ENCODE data around the gene ADAM8.
"Not testable (repeated sequence)": the region's sequence is repeated elsewhere in the genome, so short reads cannot be mapped to it uniquely, and the experiment has no call there.

ADAM8 gene

DNA sequence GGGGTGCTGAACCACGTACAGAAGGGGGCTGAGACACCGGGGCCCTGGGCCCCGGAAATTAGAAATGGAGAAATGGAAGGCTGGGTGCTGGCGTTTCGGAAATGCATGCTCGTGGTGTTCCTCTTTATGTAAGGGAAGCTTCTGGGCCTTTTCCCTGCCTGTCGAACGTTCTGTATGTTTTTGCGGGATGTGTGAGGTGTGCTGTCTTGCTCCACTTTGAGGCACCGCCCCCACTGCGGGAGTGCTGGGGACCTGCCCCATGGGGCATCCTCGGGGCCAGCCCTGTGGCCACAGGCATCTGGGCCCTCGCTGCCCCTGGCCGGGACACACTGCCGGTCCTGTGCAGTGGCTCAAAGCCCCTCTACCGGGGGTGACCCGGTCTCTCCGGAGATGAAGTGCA is 40.7 kb downstream of the ADAM8 start:
- no peak for DNase-seq (ENCODE audit: insufficient read length, low spot score)
- no peak for FAIRE-seq

DNA sequence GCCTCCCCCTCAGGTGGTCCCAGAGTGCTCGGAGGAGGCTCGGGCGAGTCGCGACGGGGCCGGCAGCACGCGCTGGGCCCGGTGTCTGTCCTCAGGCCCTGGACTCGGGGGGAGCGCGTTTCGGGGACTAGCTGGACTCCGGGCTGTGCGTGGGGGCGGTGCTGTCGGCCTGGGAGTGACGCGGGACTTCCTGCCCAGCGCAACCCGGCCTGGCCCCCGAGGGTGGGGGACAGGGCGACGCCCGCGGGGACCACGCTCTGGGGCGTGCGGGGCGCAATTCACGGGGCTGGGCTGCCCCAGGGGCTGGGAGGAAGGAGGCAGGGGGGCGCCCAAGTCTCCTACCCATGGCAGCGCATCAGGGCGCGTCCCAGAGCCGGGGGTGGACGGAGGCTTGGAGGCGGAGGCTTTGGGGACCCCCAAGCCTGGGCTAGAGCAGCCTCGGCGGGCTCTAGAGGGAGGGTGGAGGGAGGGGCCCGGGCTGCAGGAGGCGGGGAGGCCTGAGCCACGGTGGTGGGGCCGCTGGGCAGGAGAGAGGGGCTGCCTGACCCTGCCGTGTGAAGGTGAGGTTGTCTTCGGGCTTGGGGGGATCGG is 41.3 kb downstream of the ADAM8 start:
- FAIRE-seq, result no peak
- DNase-seq (ENCODE audit: insufficient read length, low spot score), result no peak

DNA sequence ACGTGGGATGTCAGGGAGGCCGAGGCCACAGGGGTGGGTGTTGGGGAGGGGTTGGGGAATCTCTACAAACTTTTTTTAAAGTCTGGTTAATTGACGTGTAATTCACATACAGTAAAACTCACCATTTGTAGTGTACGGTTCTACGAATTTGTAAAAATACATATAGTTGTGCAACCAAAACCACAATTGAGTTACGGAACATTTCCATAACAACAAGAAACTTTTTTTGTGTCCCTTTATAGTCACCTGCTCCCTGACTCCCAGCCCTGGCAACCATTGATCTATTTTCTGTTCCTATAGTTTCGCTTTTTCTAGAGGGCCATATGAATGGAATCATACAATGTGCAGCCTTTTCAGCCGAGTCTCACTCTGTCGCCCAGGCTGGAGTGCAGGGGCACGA is 41.9 kb downstream of the ADAM8 start:
- DNase-seq (ENCODE audit: insufficient read length, low spot score); FAIRE-seq: not testable (repeated sequence)

DNA sequence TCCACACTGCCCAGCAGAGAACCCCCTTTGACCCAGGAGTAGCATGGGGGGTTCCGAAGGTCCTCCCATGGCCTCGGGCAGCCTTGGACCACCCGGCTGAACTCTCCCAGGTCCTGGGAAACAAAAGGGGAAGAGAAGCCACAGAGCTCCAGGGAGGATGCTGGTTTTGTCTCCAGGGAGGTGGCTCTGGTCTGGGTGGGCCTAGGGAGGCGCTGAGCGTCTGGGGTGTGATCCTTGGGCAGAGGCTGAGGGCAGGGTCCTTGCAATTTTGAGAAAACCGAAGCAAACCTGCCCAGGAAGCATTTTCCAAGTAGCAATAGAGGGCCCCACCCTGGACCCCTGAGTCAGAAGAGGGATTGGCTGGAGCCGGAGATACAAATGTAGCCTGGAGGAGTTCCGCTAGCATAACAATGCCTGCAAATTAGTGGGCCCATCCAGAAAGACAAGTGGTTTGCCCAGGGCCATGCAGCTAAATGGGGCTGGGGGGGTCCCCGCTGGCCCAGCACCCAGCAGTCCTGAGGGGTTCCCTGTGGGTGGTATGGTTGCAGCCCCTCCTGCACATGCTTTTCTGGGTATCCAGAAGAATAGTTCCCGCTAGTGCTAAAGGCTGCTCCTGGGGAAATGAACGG is 44.6 kb downstream of the ADAM8 start:
- DNase-seq (ENCODE audit: insufficient read length, low spot score) (no peak), FAIRE-seq (no peak)

DNA sequence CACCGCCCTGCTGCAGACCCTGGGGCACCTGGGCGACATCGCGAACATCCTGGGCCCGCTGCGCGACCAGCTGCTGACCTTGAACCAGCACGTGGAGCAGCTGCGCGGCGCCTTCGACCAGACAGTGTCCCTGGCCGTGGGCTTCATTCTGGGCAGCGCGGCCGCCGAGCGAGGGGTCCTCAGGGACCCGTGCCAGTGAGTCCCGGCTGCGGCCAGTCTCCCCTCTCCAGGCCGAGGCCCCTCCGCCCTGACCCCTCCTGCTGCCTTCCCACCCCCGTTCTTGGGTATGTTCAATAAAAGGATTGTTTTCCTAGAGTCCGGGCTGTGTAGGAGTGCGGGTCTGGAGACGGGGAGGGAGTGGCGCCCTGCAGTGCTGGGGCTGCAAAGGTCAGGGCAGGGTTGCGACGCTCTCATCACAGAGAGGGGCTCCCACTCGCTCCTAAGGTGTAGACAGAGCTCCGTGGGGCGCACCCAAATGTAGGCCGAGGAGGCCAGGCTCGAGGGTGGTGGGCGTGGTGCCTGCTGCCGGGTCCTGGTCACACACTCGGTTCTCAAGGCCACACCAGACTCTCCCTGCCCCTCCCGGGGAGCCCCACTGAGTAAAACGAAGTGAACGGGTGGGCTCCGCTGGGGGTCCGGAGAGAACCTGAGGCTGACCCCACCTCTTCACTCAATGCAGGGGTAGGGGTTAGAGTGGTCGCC is 45.3 kb downstream of the ADAM8 start:
- no peak for FAIRE-seq
- no peak for DNase-seq (ENCODE audit: insufficient read length, low spot score)

DNA sequence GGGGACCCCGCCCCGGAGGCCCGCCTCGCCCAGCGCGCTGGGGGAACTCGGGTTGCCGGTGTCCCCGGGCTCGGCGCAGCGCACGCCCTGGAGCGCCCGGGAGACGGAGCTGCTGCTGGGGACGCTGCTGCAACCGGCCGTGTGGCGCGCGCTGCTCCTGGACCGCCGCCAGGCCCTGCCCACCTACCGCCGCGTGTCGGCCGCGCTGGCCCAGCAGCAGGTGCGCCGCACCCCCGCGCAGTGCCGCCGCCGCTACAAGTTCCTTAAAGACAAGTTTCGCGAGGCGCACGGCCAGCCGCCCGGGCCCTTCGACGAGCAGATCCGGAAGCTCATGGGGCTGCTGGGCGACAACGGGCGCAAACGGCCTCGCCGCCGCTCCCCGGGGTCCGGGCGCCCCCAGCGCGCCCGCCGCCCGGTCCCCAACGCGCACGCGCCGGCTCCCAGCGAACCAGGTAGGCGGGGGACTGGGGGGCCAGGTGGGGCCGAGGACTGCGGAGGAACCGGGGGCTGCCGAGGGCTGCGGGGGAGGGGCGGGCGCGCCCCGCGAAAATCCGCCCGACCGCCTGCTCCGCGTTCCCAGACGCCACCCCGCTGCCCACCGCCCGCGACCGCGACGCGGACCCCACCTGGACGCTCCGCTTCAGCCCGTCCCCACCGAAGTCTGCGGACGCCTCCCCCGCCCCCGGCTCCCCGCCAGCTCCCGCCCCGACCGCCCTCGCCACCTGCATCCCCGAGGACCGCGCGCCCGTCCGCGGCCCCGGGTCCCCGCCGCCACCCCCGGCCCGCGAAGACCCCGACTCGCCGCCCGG is 46.1 kb downstream of the ADAM8 start:
- DNase-seq (ENCODE audit: insufficient read length, low spot score) (no peak), FAIRE-seq (no peak)

DNA sequence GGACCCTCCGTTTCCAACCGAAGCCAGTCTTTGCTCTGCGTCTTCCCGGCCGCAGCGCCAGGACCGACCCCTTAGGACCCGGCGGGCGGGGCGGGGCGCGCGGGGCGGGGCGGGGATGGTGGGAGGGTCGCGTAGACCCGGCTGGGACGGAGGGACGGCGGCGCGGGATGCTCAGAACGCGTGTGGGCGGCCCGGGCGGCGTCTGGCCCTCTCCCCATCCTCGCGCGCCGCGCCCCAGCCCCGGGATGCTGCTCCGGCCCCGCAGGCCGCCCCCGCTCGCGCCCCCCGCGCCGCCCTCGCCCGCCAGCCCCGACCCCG is 46.7 kb downstream of the ADAM8 start, which contains the start of gene UTF1:
TSS of gene UTF1 (plus strand) at position 174 of the 318 bp plus-strand sequence. CDS start at position 246, 72 bp downstream.
- DNase-seq (ENCODE audit: insufficient read length, low spot score) (no peak), FAIRE-seq (no peak)

DNA sequence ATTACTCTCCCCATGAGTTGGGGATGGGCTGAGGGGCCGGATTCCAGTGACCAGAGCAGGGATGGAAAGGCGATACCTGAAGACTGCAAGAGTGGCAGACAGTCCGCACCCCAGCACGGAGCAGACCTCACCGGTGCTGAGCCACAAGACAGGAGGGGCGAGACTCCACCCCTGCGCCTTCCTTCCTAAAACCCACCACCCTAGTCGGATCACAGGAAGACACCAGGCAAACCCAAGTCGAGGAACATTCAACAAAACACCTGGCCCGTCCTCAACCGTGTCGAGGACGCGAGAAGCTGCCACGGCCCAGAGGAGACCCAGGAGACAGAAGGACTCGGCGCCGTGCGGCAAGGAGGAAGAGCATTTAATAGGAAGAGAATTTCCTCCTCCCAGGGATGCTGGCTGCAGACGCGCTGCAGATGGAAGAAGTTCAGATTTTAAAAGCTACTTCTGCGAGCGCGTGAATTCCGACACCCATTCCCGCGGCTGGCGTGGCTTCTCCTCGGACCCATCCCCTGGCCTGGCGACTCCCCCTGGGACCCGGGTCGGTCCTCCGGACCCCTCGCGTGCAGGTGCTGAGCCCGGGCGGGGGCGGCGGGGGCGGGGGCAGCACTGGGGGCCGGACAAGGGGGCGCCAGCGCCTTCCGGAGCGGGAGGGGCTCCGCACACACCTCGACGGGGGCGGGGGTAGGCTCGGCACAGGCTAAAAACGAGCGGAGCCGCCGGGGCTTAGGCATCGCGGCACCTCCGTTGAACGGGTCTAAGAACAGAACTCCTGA is 47.2 kb downstream of the ADAM8 start:
- FAIRE-seq, result no peak
- DNase-seq (ENCODE audit: insufficient read length, low spot score), result no peak

DNA sequence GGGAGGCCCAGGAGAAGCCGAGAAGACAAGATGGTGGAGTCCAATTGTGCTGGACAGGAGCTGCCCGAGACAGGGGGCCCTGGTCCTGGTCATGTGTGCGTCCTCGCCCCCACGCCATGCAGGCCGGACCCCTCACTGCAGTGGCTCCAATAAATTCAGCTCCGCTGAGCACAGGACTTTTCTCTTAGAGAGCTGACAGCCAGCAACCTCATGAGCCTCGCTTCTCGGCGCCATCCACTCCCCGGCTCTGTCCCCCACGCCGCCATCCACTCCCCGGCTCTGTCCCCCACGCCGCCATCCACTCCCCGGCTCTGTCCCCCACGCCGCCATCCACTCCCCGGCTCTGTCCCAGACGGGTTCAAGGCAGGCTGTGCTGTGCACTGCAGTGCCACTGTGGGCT is 49.4 kb downstream of the ADAM8 start:
- DNase-seq (ENCODE audit: insufficient read length, low spot score), result no peak
- no peak for FAIRE-seq

DNA sequence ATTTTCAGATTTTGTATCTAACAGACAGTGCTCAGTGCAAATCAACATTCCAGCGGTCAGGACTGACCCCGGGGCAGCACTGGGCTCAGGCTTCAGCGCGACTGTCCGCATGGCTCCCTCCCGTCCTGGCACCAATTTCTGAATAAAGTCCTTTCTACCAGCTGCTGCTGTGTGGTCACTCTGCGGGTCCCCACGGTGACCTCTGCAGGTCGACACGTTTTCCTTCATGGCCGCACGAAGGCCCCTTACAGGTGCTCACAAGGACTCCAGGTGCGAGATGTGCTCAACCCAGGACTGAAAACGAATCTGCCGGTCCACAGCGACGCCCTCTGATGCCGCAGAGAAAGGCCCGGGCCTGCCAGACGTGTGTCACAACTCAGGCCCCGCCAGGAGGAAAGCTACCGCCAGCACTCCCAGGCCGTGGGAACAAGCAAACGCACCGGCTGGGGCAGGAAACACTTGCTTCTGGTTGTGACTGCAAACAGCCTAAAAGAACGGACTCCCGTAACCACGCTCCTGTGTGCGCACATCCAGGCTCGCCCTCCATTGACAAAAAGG is 50.3 kb downstream of the ADAM8 start:
- FAIRE-seq, result no peak
- DNase-seq (ENCODE audit: insufficient read length, low spot score), result no peak

DNA sequence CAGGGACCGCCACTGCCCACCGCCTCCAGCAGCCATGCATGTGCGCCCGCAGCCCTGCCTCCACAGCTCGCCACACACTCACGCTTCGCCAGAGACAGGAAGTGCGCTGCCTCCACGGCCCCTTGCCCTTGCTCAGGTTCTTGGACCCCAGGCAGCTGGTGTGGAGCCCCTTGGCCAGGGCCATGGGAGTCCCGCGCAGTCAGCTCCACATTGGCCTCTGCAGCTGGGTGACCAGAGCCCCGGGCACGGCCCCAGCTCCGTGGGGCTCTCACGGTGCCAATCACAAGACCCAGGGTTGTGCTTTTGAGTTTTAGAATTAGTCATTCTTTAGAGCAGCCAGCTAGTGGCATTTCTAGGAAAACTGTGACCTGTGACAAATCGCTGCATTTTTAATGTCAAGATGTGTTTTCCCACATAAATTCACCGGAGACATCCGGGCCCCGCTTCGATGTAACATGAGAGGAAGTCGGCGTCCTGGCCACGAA is 50.9 kb downstream of the ADAM8 start:
- no peak for FAIRE-seq
- no peak for DNase-seq (ENCODE audit: insufficient read length, low spot score)

DNA sequence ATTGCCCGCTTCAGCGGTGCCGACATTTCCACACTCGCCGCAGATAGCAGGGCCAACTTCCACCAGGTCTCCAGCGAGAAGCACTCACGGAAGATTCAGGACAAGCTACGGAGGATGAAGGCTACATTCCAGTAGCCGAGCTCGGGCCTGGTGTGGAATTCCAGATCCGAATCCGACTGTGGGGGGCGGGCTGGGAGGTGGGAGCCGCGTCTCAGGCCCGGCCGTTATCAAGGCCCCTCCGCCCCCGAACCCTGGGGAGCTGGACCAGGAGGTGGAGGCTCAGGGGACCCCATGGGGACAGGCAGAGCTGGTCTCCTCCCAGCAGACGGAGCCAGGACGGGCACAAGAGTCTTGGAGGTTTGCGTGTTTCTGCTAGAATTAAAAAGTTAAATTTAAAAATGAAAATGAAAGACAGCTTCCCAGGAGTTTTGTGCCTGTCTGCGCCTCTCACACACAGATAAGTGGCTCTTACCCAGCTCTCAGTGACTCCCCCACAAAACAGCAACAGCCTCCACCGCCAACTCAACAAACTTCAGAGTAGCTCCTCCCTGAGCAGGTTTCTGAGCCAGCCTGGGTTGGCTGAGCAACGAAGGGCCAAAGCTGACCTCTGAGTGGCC is 51.8 kb downstream of the ADAM8 start:
- FAIRE-seq (no peak), DNase-seq (ENCODE audit: insufficient read length, low spot score) (no peak)

DNA sequence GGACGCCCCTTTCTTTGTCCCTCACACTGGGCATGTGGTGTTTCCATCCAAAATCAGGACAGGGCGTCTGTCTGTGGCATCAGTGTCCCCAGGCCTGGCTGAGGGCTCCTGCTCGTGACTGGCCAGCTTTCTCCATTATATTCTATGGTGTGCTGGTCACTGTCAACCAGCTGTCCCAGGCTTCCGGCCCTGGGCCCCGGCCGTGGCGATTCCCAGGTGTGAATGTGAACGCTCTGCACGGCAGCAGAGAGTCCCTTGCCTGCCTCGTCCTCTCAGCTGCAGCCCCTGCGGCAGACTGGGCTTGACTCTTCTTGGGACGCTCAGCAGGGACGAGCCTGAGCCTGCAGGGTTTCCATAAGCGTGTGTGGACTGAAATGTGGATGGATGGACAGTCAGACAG is 52.6 kb downstream of the ADAM8 start:
- FAIRE-seq (no peak), DNase-seq (ENCODE audit: insufficient read length, low spot score) (no peak)

DNA sequence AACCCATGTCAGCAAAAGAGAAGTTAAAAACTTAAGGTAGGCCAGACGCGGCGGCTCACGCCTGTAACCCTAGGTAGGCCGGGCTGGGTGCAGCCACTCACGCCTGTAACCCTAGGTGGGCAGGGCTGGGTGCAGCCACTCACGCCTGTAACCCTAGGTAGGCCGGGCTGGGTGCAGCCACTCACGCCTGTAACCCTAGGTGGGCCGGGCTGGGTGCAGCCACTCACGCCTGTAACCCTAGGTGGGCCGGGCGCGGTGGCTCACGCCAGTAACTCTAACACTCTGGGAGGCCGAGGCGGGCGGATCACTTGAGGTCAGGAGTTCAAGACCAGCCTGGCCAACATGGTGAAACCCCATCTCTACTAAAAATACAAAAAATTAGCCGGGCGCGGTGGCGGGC is 54.9 kb downstream of the ADAM8 start:
- FAIRE-seq; DNase-seq (ENCODE audit: insufficient read length, low spot score): not testable (repeated sequence)

DNA sequence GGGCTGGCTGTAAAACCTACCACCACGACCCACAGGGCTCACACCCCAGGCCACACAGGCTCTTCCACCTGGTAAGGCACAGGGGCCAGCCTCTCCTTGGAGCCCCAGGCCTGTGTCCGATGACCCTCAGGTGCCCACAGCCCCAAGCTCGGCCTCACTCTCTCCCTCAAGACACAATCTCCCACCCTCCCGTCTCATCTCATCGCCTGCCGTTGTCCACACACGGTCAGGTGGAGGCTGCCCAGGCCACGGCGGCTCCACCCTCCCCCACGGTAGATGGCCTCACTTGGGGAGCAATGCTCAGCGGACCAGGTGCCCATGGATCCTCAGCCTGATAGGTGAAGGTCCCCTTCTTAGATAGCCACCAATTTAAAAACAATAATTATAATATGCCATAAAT is 55.3 kb downstream of the ADAM8 start:
- DNase-seq (ENCODE audit: insufficient read length, low spot score) (no peak), FAIRE-seq (no peak)

DNA sequence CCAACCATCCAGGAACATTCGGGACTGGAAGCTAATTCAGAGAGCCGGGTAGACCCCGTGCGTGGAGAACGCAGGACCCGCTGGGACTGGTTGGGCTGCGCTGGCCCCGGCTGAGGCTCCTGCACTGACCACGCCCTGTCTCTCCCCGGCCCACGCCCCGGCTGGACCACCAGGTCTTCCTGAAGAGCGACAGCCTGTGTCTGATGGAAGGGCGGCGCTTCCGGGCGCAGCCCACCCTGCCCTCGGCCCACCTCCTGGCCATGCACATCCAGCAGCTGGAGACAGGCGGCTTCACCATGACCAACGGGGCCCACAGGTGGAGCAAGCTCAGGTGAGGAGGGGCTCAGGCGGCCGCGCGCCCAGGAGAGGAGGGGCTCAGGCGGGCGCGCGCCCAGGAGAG is 56.9 kb downstream of the ADAM8 start:
- DNase-seq (ENCODE audit: insufficient read length, low spot score), result no peak
- no peak for FAIRE-seq

DNA sequence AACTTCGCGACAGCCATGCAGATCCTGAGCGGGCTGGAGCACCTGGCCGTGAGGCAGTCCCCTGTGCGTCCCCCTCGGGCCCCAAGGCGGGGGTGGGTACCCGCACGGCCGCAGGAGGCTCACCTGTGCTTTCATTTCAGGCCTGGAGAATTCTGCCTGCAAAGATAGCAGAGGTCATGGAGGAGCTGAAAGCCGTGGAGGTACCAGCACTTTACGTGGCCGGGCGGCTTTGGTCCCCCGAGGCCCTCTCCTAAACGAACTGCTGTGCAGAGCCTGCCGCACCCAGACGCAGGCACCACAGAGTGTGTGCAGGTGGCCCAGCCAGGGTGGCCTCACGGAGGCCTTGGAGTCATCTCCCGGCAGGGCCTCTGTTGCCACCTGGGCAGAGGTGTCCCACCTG is 57.8 kb downstream of the ADAM8 start:
- DNase-seq (ENCODE audit: insufficient read length, low spot score), result no peak
- no peak for FAIRE-seq

DNA sequence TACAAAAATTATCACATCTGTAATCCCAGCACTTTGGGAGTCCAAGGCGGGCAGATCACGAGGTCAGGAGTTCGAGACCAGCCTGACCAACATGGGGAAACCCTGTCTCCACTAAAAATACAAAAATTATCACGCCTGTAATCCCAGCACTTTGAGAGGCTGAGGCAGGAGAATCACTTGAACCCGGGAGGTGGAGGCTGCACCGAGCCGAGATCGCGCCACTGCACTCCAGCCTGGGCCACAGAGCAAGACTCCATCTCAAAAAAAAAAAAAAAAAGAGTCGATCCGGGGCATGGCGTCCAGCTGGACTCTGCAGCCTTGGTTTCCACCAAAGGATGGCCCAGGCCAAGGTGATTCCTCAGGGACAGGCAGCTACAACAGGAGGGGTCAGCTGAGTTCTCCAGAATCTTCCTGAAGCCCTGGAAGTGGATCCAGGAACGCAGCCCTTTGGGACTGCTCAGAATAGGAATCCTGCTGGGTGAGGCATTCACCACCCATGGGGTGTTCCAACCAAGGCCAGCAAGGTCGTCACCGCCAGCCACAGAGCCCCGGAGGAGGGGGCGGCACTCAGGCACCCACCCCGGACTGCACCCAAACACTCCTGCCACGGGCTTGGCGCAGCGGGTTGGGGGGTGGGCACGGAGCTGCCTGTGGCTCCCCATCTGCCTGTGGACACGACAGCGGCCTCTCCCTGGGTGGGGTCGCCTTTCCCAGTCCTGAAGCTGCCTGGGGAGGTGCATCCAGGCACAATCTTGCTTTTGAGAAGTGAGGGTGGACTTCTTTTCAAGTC is 58.7 kb downstream of the ADAM8 start:
- FAIRE-seq, result no peak
- no peak for DNase-seq (ENCODE audit: insufficient read length, low spot score)

DNA sequence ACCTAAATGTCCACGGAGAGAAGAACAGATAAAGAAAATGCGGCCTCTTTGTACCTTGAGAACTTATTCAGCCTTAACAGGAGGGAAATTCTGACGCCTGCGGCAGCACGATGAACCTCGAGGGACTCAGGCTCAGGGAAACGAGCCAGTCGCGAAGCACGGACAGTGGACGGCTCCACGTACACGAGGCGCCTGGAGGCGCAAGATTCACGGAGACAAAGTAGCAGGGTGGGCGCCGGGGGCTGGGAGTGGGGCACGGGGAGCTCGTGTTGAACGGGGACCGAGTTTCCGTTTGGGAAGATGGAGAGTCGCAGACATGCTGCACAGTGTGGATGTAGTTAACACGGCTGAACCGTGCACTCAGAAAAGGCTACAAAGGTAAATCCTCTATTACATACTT is 59.9 kb downstream of the ADAM8 start:
- DNase-seq (ENCODE audit: insufficient read length, low spot score) (no peak), FAIRE-seq (no peak)

All from HTR-8/SVneo (cell line).